Neural cell (in vitro differentiated cells): ENCODE data around the gene HLA-A. TPM values are rescaled to one million over a fixed set of nuclear protein-coding genes. Genes with fewer than 3 reads are reported as not detected.

Experiments
- H2AFZ ChIP-seq: fragments of 200-600, 300-800 bp; sonication (generic), shearing (Covaris generic); 2 replicates; pipeline ENCODE4 v1.6.0; 2014; ENCODE audit warnings: low read depth, mild to moderate bottlenecking, antibody characterized with exemption, low read length, moderate library complexity
- H3F3A ChIP-seq: fragments of 200-600 bp; shearing (Covaris generic); 2 replicates; pipeline ENCODE4 v1.6.1; 2016; ENCODE audit warnings: mild to moderate bottlenecking, moderate library complexity, mixed read lengths, antibody characterized with exemption, low read length; ENCODE audit not compliant: insufficient read depth, poor library complexity, severe bottlenecking
- H3K27ac ChIP-seq: fragments of 200-600, 300-800 bp; sonication (generic), shearing (Covaris generic); 2 replicates; pipeline ENCODE4 v1.5.1; 2014; ENCODE audit warnings: mild to moderate bottlenecking, low read length, moderate library complexity
- H3K27me3 ChIP-seq: fragments of 300-800, 200-600 bp; sonication (generic), shearing (Covaris generic); 2 replicates; pipeline ENCODE4 v1.6.0; 2014; ENCODE audit warnings: mild to moderate bottlenecking, low read depth, low read length, moderate library complexity; ENCODE audit not compliant: insufficient read depth
- H3K36me3 ChIP-seq: fragments of 300-800, 200-600 bp; sonication (generic), shearing (Covaris generic); 2 replicates; pipeline ENCODE4 v1.5.1; 2014; ENCODE audit warnings: mild to moderate bottlenecking, antibody characterized with exemption, low read length, moderate library complexity; ENCODE audit not compliant: insufficient read depth
- H3K4me2 ChIP-seq: fragments of 300-800, 200-600 bp; sonication (generic), shearing (Covaris generic); 2 replicates; pipeline ENCODE4 v1.6.0; 2014; ENCODE audit warnings: mild to moderate bottlenecking, low read length
- H3K4me3 ChIP-seq: fragments of 300-800, 200-600 bp; sonication (generic), shearing (Covaris generic); 2 replicates; pipeline ENCODE4 v1.5.1; 2014; ENCODE audit warnings: mild to moderate bottlenecking, low read length, moderate library complexity
- H3K79me2 ChIP-seq: fragments of 200-600 bp; shearing (Covaris generic); replicated peaks from 2 replicates; pipeline ENCODE4 v1.6.0; 2014; ENCODE audit warnings: mild to moderate bottlenecking, low read length, moderate library complexity; ENCODE audit not compliant: insufficient read depth
- H3K9ac ChIP-seq: fragments of 300-800, 200-600 bp; sonication (generic), shearing (Covaris generic); 2 replicates; pipeline ENCODE4 v1.6.1; 2016; ENCODE audit warnings: mild to moderate bottlenecking, low read length, mixed read lengths
- H3K9me2 ChIP-seq: fragments of 200-600 bp; shearing (Covaris generic); 2 replicates; pipeline ENCODE4 v1.6.1; 2016; ENCODE audit warnings: mild to moderate bottlenecking, low read length, mixed read lengths; ENCODE audit not compliant: insufficient read depth
- H3K9me3 ChIP-seq: fragments of 200-600, 300-800 bp; sonication (generic), shearing (Covaris generic); 2 replicates; pipeline ENCODE4 v1.6.1; 2016; ENCODE audit warnings: mild to moderate bottlenecking, mixed run types, low read length, moderate library complexity, mixed read lengths
- H4K20me1 ChIP-seq: fragments of 200-600 bp; shearing (Covaris generic); 2 replicates; pipeline ENCODE4 v1.6.1; 2016; ENCODE audit warnings: mild to moderate bottlenecking, mixed run types; ENCODE audit not compliant: insufficient read depth
- EP300 ChIP-seq: fragments of 450-650 bp; conservative IDR thresholded peaks from 2 replicates; pipeline ENCODE4 v1.6.1; 2014; ENCODE audit warnings: antibody characterized with exemption, mild to moderate bottlenecking, moderate library complexity; ENCODE audit not compliant: poor library complexity, severe bottlenecking
- EZH2 ChIP-seq: fragments of 200-600, 300-800 bp; shearing (Covaris generic), sonication (generic); IDR thresholded peaks from 2 replicates; pipeline ENCODE4 v1.6.1; 2014; ENCODE audit warnings: antibody characterized with exemption, low read length, borderline replicate concordance, mild to moderate bottlenecking; ENCODE audit not compliant: insufficient read depth, poor library complexity, severe bottlenecking
- MXI1 ChIP-seq: fragments of 450-650 bp; conservative IDR thresholded peaks from 2 replicates; pipeline ENCODE4 v1.6.1; 2014; ENCODE audit warnings: antibody characterized with exemption, mild to moderate bottlenecking; ENCODE audit not compliant: poor library complexity, severe bottlenecking
- POLR2AphosphoS5 ChIP-seq: IDR thresholded peaks from 2 replicates; pipeline ENCODE4 v1.6.1; 2012
- RAD21 ChIP-seq: fragments of 450-650 bp; conservative IDR thresholded peaks from 2 replicates; pipeline ENCODE4 v1.6.1; 2014; ENCODE audit warnings: antibody characterized with exemption, mild to moderate bottlenecking, moderate library complexity
- SMC3 ChIP-seq: fragments of 450-650 bp; conservative IDR thresholded peaks from 2 replicates; pipeline ENCODE4 v1.6.1; 2014; ENCODE audit warnings: antibody characterized with exemption, mild to moderate bottlenecking, moderate library complexity; ENCODE audit not compliant: poor library complexity
- TAF1 ChIP-seq: IDR thresholded peaks from 2 replicates; pipeline ENCODE4 v1.6.1; 2012; ENCODE audit warnings: low read depth
- polyA minus RNA-seq: library from RNA; depleted of rRNA, polyadenylated mRNA; stranded (reverse); fragments of >200 nt; gene quantifications from 2 replicates; pipeline ENCODE4 v1.2.3, GENCODE V29; 2014
- polyA plus RNA-seq: library from polyadenylated mRNA; depleted of rRNA; stranded (reverse); fragments of >200 nt; gene quantifications from 2 replicates; pipeline ENCODE4 v1.2.3, GENCODE V29; 2014
- TF ChIP-seq, protein P1 (sequence below): fragments of 450-650 bp; IDR thresholded peaks from 2 replicates; pipeline ENCODE4 v1.5.1; 2014; ENCODE audit warnings: antibody characterized with exemption, mild to moderate bottlenecking, moderate library complexity; ENCODE audit not compliant: poor library complexity, severe bottlenecking
- TF ChIP-seq, protein P2 (sequence below): IDR thresholded peaks from 2 replicates; pipeline ENCODE4 v1.6.1; 2012; ENCODE audit warnings: borderline replicate concordance

HLA-A gene
- polyA plus RNA-seq (47.6 and 58.7 TPM in 2 replicates), polyA minus RNA-seq (19.7 and 25.8 TPM in 2 replicates)

DNA sequence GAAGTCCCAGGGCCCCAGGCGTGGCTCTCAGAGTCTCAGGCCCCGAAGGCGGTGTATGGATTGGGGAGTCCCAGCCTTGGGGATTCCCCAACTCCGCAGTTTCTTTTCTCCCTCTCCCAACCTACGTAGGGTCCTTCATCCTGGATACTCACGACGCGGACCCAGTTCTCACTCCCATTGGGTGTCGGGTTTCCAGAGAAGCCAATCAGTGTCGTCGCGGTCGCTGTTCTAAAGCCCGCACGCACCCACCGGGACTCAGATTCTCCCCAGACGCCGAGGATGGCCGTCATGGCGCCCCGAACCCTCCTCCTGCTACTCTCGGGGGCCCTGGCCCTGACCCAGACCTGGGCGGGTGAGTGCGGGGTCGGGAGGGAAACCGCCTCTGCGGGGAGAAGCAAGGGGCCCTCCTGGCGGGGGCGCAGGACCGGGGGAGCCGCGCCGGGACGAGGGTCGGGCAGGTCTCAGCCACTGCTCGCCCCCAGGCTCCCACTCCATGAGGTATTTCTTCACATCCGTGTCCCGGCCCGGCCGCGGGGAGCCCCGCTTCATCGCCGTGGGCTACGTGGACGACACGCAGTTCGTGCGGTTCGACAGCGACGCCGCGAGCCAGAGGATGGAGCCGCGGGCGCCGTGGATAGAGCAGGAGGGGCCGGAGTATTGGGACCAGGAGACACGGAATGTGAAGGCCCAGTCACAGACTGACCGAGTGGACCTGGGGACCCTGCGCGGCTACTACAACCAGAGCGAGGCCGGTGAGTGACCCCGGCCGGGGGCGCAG is at the start of gene HLA-A:
HLA-A (plus strand) TSS at position 258 of the 778 bp plus-strand sequence; CDS start at position 280, 22 bp downstream.
- no peak within 1 kb of the TSS for H3K27ac ChIP-seq
- H2AFZ ChIP-seq = peak within 1 kb of the TSS; percentile 21
- H3K4me3 ChIP-seq = peak within 1 kb of the TSS; percentile 70

DNA sequence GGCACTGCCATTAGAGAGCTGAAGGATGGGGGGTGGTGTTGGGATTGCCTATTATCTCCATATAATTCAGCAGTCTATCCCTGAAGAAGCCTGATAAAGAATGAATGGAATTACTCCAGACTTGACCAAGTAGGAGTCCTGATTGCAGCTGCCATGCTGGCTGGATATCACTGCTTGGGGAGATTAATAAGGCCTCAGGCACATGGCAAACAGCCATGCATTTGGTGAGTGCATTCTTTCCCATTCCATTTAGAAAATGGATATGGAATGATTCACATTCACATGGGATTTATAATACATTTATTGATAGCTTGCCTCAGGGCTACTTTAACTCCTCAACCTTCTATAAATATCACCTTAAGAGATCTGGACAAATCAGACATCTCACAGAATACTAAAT is 49.6 kb upstream of the HLA-A start:
- H3K27me3 ChIP-seq = peaks cover 14% of the 10 kb centered on the region
- no peak overlapping the region for H3K9ac ChIP-seq
- no peak overlapping the region for H2AFZ ChIP-seq
- H3K4me2 ChIP-seq = no peak overlapping the region
- H4K20me1 ChIP-seq = no peaks in the 10 kb centered on the region
- no peaks in the 10 kb centered on the region for H3K9me3 ChIP-seq
- no peaks in the 10 kb centered on the region for H3F3A ChIP-seq
- H3K9me2 ChIP-seq = no peaks in the 10 kb centered on the region
- no peaks in the 10 kb centered on the region for H3K36me3 ChIP-seq
- no peaks in the 10 kb centered on the region for H3K79me2 ChIP-seq
- H3K4me3 ChIP-seq = no peak overlapping the region
- H3K27ac ChIP-seq = no peak overlapping the region
- TF ChIP-seq, protein P1, sequence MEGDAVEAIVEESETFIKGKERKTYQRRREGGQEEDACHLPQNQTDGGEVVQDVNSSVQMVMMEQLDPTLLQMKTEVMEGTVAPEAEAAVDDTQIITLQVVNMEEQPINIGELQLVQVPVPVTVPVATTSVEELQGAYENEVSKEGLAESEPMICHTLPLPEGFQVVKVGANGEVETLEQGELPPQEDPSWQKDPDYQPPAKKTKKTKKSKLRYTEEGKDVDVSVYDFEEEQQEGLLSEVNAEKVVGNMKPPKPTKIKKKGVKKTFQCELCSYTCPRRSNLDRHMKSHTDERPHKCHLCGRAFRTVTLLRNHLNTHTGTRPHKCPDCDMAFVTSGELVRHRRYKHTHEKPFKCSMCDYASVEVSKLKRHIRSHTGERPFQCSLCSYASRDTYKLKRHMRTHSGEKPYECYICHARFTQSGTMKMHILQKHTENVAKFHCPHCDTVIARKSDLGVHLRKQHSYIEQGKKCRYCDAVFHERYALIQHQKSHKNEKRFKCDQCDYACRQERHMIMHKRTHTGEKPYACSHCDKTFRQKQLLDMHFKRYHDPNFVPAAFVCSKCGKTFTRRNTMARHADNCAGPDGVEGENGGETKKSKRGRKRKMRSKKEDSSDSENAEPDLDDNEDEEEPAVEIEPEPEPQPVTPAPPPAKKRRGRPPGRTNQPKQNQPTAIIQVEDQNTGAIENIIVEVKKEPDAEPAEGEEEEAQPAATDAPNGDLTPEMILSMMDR = no peak
- no peak for TF ChIP-seq EP300
- no peak for TF ChIP-seq TAF1
- TF ChIP-seq MXI1 = no peak
- no peak for TF ChIP-seq RAD21
- TF ChIP-seq, protein P2, sequence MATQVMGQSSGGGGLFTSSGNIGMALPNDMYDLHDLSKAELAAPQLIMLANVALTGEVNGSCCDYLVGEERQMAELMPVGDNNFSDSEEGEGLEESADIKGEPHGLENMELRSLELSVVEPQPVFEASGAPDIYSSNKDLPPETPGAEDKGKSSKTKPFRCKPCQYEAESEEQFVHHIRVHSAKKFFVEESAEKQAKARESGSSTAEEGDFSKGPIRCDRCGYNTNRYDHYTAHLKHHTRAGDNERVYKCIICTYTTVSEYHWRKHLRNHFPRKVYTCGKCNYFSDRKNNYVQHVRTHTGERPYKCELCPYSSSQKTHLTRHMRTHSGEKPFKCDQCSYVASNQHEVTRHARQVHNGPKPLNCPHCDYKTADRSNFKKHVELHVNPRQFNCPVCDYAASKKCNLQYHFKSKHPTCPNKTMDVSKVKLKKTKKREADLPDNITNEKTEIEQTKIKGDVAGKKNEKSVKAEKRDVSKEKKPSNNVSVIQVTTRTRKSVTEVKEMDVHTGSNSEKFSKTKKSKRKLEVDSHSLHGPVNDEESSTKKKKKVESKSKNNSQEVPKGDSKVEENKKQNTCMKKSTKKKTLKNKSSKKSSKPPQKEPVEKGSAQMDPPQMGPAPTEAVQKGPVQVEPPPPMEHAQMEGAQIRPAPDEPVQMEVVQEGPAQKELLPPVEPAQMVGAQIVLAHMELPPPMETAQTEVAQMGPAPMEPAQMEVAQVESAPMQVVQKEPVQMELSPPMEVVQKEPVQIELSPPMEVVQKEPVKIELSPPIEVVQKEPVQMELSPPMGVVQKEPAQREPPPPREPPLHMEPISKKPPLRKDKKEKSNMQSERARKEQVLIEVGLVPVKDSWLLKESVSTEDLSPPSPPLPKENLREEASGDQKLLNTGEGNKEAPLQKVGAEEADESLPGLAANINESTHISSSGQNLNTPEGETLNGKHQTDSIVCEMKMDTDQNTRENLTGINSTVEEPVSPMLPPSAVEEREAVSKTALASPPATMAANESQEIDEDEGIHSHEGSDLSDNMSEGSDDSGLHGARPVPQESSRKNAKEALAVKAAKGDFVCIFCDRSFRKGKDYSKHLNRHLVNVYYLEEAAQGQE = no peak
- TF ChIP-seq SMC3 = no peak
- no peak for TF ChIP-seq POLR2AphosphoS5
- no peak for TF ChIP-seq EZH2

More for the DNA sequence above, at the start of gene HLA-A:
- TF ChIP-seq POLR2AphosphoS5 = peak; percentile 60
- TF ChIP-seq, protein P1 = no peak
- TF ChIP-seq, protein P2 = peak; percentile 14
- TF ChIP-seq MXI1 = peak; percentile 36
- TF ChIP-seq EZH2 = no peak
- TF ChIP-seq EP300 = no peak
- TF ChIP-seq SMC3 = no peak
- no peak for TF ChIP-seq TAF1
- peak; percentile 8 for TF ChIP-seq RAD21
- H3K9me2 ChIP-seq = no peaks in the 10 kb centered on the region
- no peaks in the 10 kb centered on the region for H3F3A ChIP-seq
- H4K20me1 ChIP-seq = no peaks in the 10 kb centered on the region
- H3K27me3 ChIP-seq = no peaks in the 10 kb centered on the region
- H3K79me2 ChIP-seq = no peaks in the 10 kb centered on the region
- peak within 1 kb of the TSS; percentile 59 for H3K9ac ChIP-seq
- no peaks in the 10 kb centered on the region for H3K36me3 ChIP-seq
- no peaks in the 10 kb centered on the region for H3K9me3 ChIP-seq
- no peak within 1 kb of the TSS for H3K4me2 ChIP-seq
